ENCODE data around the gene PTGFRN. TPM values are rescaled to one million over a fixed set of nuclear protein-coding genes. Genes with fewer than 3 reads are reported as not detected.

The PTGFRN gene
- total RNA-seq, 1 experiment from 2014 or later = 70.9 TPM

- no peak for DNase-seq (ENCODE audit: low spot score)
Observed at GRCh38 chr1:117033772-117034171, 124.1 kb downstream of the PTGFRN start.

- no peak for DNase-seq (ENCODE audit: low spot score)
Observed at GRCh38 chr1:117034791-117035290, 125.1 kb downstream of the PTGFRN start.

- DNase-seq (ENCODE audit: low spot score) = no peak
Observed at GRCh38 chr1:117036018-117036461, 126.3 kb downstream of the PTGFRN start.

- DNase-seq (ENCODE audit: low spot score) = no peak
Observed at GRCh38 chr1:117037802-117038201, 128.1 kb downstream of the PTGFRN start.

- no peak for DNase-seq (ENCODE audit: low spot score)
Observed at GRCh38 chr1:117038236-117038635, 128.5 kb downstream of the PTGFRN start.

Other genes with a start within 250 kb of the PTGFRN start
- 10.7 and 10.8 TPM in 2 replicates for gene IGSF3, start 242.2 kb upstream of the PTGFRN start, total RNA-seq (2014; rRNA removed; shearing (Covaris generic))
- not detected in 2 replicates for gene CD2, start 155.5 kb upstream of the PTGFRN start, total RNA-seq (2014; rRNA removed; shearing (Covaris generic))
- gene CD101, start 91.8 kb downstream of the PTGFRN start, total RNA-seq (2014; rRNA removed; shearing (Covaris generic)) = 0.12 and 0.62 TPM in 2 replicates
- gene TTF2, start 150.4 kb downstream of the PTGFRN start, total RNA-seq (2014; rRNA removed; shearing (Covaris generic)) = 2.9 and 5.9 TPM in 2 replicates
- gene TRIM45, start 211.8 kb downstream of the PTGFRN start, total RNA-seq (2014; rRNA removed; shearing (Covaris generic)) = 0.92 and 0.97 TPM in 2 replicates